ENCODE results near the gene DNMBP.

DNMBP gene

GRCh38 chr10:99834410-99834809 is 175.3 kb downstream of the DNMBP start:
- no peak overlapping the region for H3K4me3 Mint-ChIP-seq
- DNase-seq (no peak), ATAC-seq (replicated peaks) (no peak)
- no peaks in the 10 kb centered on the region for H3K4me1 Mint-ChIP-seq
- H3K27me3 Mint-ChIP-seq = no peaks in the 10 kb centered on the region
- H3K36me3 Mint-ChIP-seq = peaks cover 26 to 34% of the 10 kb centered on the region in 2 donors
- H3K27ac Mint-ChIP-seq = no peak overlapping the region
- H3K9me3 Mint-ChIP-seq = no peaks in the 10 kb centered on the region

- ATAC-seq (replicated peaks) = no peak
- DNase-seq = no peak
Observed at GRCh38 chr10:99832439-99832838, 177.3 kb downstream of the DNMBP start.

GRCh38 chr10:99828464-99828863 is 181.3 kb downstream of the DNMBP start:
- Mint-ChIP-seq H3K27me3 (no peaks in the 10 kb centered on the region), H3K27ac (no peak overlapping the region), H3K4me1 (no peaks in the 10 kb centered on the region), H3K4me3 (no peak overlapping the region), H3K9me3 (peaks cover 6 to 8% of the 10 kb centered on the region in 2 donors), H3K36me3 (peaks cover 23% of the 10 kb centered on the region in 2 donors)
- no peak for DNase-seq
- no peak for ATAC-seq (replicated peaks)

More at GRCh38 chr10:99832439-99832838, 177.3 kb downstream of the DNMBP start:
- Mint-ChIP-seq H3K27ac (no peak overlapping the region), H3K4me3 (no peak overlapping the region), H3K27me3 (no peaks in the 10 kb centered on the region), H3K4me1 (no peaks in the 10 kb centered on the region), H3K36me3 (peaks cover 35 to 44% of the 10 kb centered on the region in 2 donors), H3K9me3 (peaks cover 6 to 8% of the 10 kb centered on the region in 2 donors)

GRCh38 chr10:99827936-99828335 is 181.8 kb downstream of the DNMBP start:
- Mint-ChIP-seq H3K36me3 (peaks cover 23% of the 10 kb centered on the region in 2 donors), H3K27ac (no peak overlapping the region), H3K4me1 (no peaks in the 10 kb centered on the region), H3K4me3 (no peak overlapping the region), H3K9me3 (peaks cover 6 to 8% of the 10 kb centered on the region in 2 donors), H3K27me3 (no peaks in the 10 kb centered on the region)
- DNase-seq (no peak), ATAC-seq (replicated peaks) (no peak)

All from stimulated activated naive B cell treated with anti-CD40 and anti-IgM and Interleukin-4, amounts not matched to agents 10 μg/mL and 1 μg/mL and 100 μg/mL, for 72 hours (primary cell).